Measurements from ENCODE around the gene CAPZA1. TPM values are rescaled to one million over a fixed set of nuclear protein-coding genes. Genes with fewer than 3 reads are reported as not detected.

The CAPZA1 gene
- total and polyA plus RNA-seq, 7 donors = 14.8 to 73.3 (median 35.0) TPM

DNA sequence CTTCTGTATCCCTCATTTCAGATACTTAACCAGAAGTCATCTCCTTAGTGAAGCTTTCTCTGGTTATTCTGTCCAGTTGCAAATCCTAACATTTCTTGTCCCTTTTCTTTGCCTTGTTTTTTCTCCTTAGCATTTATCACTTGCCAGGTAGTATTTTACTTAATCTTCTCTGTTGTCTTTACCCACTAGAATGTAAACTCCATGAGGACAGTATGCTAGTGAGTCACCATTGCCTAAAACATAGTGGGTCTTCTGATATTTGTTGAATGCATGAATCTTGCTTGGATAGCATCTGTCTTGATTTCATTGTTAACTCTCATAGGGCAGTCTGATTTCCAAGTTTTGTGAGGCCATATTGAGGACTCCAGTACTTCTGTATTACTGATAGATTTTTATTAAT is 9.6 kb downstream of the CAPZA1 start:
- intact Hi-C loops (cut with DNase I) = no loop called here
- DNase-seq (no peak), ATAC-seq (no peak)
- TF ChIP-seq, protein P1, sequence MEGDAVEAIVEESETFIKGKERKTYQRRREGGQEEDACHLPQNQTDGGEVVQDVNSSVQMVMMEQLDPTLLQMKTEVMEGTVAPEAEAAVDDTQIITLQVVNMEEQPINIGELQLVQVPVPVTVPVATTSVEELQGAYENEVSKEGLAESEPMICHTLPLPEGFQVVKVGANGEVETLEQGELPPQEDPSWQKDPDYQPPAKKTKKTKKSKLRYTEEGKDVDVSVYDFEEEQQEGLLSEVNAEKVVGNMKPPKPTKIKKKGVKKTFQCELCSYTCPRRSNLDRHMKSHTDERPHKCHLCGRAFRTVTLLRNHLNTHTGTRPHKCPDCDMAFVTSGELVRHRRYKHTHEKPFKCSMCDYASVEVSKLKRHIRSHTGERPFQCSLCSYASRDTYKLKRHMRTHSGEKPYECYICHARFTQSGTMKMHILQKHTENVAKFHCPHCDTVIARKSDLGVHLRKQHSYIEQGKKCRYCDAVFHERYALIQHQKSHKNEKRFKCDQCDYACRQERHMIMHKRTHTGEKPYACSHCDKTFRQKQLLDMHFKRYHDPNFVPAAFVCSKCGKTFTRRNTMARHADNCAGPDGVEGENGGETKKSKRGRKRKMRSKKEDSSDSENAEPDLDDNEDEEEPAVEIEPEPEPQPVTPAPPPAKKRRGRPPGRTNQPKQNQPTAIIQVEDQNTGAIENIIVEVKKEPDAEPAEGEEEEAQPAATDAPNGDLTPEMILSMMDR (IDR thresholded peaks at IDR 0.05) = no peak
- Histone ChIP-seq H3K27ac (peak overlapping the region; percentile 96), H3K36me3 (ENCODE audit: insufficient read depth in 1 of 2, low read depth in 1 of 2) (peaks cover 0 to 10% of the 10 kb centered on the region in 2 donors), H3K4me1 (peaks cover 85% of the 10 kb centered on the region), H3K9me3 (no peaks in the 10 kb centered on the region), H3K4me3 (no peak overlapping the region), H3K27me3 (ENCODE audit: insufficient read depth in 3 of 3, low read length in 2 of 3) (no peaks in the 10 kb centered on the region)

DNA sequence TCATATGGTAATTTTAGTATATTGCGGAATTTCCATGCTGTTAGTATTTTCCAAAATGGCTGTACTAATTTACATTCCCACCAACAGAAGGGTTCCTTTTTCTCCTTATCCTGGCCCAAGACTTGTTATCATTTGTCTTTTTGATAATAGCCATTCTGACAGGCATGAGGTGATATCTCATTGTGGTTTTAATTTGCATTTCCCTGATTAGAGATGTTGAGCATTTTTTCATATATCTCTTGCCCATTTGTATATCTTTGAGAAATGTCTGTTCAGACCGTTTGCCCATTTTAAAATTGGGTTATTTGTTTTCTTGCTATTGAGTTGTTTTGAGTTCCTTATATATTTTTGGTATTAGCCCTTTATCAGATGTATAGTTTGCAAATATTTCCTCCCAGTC is 14.0 kb downstream of the CAPZA1 start:
- intact Hi-C loops (cut with DNase I) = no loop called here
- peaks cover 79% of the 10 kb centered on the region for H3K4me1 ChIP-seq
- TF ChIP-seq, protein P1 (IDR thresholded peaks at IDR 0.05) = no peak
- ATAC-seq = no peak
- H3K9me3 ChIP-seq = no peaks in the 10 kb centered on the region
- H3K36me3 ChIP-seq (ENCODE audit: insufficient read depth in 1 of 2, low read depth in 1 of 2) = peaks cover 0 to 10% of the 10 kb centered on the region in 2 donors
- WGBS, 3 donors = 95 to 97% (median 96%) methylated on average over 2 of the region's 2 CpGs
- H3K27me3 ChIP-seq (ENCODE audit: insufficient read depth in 3 of 3, low read length in 2 of 3) = no peaks in the 10 kb centered on the region
- no peak overlapping the region for H3K4me3 ChIP-seq
- H3K27ac ChIP-seq = no peak overlapping the region
- DNase-seq = no peak

DNA sequence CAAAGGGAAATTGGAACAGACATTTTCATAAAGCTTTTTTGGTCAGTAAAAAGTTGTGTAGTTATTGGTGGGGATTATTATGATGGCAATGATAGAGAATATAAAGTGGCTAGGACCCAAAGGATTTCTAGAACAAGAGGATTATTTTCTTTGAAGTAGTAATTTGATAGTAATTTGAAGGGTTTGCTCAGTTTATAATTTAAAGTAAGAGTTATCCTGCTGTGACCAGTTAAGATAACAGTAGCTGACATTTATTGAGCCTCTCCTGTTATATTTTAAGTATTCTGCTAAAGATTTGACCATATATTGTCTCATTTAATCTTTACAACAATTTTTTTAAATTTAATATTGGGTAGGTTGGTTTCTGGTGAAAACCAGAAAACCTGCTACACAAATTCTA is 14.7 kb downstream of the CAPZA1 start:
- TF ChIP-seq, protein P1 (IDR thresholded peaks at IDR 0.05) = no peak
- H3K9me3 ChIP-seq = no peaks in the 10 kb centered on the region
- no peak overlapping the region for H3K4me3 ChIP-seq
- H3K4me1 ChIP-seq = peaks cover 72% of the 10 kb centered on the region
- peaks cover 0 to 10% of the 10 kb centered on the region in 2 donors for H3K36me3 ChIP-seq (ENCODE audit: insufficient read depth in 1 of 2, low read depth in 1 of 2)
- intact Hi-C loops (cut with DNase I) = no loop called here
- no peak for DNase-seq
- no peak for ATAC-seq
- no peak overlapping the region for H3K27ac ChIP-seq
- no peaks in the 10 kb centered on the region for H3K27me3 ChIP-seq (ENCODE audit: insufficient read depth in 3 of 3, low read length in 2 of 3)

DNA sequence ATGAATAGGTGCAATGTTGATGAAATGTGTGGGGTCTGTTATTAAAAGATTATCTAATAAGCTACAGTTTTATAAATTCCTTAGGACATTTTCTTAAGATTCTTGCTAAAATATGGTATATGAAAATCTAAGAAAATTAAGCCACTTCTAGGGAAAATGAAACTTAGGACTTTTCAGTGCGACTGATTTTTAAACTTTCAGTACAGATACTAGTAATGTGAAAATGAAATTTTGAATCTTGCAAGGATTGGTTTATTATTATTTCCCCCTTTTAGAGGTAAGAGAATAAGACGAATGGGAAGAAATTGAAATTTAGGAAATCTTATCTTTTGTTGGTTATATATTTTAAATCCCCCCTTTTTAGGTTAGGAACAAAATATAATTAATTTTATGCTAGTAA is 16.4 kb downstream of the CAPZA1 start:
- no peaks in the 10 kb centered on the region for H3K9me3 ChIP-seq
- intact Hi-C loops (cut with DNase I) = no loop called here
- no peak for DNase-seq
- H3K36me3 ChIP-seq (ENCODE audit: insufficient read depth in 1 of 2, low read depth in 1 of 2) = peaks cover 0 to under 1% of the 10 kb centered on the region in 2 donors
- TF ChIP-seq, protein P1 (IDR thresholded peaks at IDR 0.05) = no peak
- no peaks in the 10 kb centered on the region for H3K27me3 ChIP-seq (ENCODE audit: insufficient read depth in 3 of 3, low read length in 2 of 3)
- WGBS, 3 donors = 87 to 91% (median 90%) methylated on average over 2 of the region's 2 CpGs
- ATAC-seq = no peak
- no peak overlapping the region for H3K4me3 ChIP-seq
- H3K4me1 ChIP-seq = peaks cover 60% of the 10 kb centered on the region
- H3K27ac ChIP-seq = peak overlapping the region; percentile 32

DNA sequence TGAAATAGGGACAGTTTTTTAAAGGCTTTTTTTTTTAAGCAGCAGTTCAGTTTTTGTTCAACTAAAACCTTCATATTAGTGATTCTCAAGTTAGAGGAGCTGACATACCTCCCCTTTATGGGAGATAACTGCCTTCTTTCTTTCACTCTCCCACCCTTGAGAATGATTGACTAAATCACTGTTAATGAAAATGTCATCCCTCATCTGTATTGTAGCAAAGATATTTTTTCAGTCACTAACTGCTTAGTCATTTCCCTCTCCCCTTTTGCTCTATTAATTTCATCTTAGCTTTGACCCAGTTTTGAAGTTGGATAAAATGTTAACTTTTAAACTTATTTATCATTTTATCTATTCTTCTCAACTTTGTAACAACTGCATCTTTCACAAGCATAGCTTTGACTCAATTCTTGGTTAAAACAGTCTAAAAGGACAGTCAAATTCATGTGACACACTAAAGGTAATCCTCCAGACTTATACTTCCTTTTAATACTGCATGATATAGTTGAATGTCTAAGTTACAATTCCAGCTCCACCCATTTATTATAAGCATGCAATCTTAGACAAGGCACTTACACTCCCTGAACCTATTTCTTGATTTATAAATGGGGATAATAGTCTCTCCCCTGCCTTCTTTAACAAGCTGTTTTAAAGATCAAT is 17.1 kb downstream of the CAPZA1 start:
- H3K4me1 ChIP-seq = peaks cover 53% of the 10 kb centered on the region
- DNase-seq (no peak), ATAC-seq (peak in 1 of 4 donors; percentile 37)
- peak overlapping the region; percentile 32 for H3K27ac ChIP-seq
- TF ChIP-seq, protein P1 (IDR thresholded peaks at IDR 0.05) = no peak
- no peaks in the 10 kb centered on the region for H3K27me3 ChIP-seq (ENCODE audit: insufficient read depth in 3 of 3, low read length in 2 of 3)
- H3K36me3 ChIP-seq (ENCODE audit: insufficient read depth in 1 of 2, low read depth in 1 of 2) = no peaks in the 10 kb centered on the region
- no peaks in the 10 kb centered on the region for H3K9me3 ChIP-seq
- H3K4me3 ChIP-seq = no peak overlapping the region
- intact Hi-C loops (cut with DNase I) = no loop called here

Measured in psoas muscle (tissue), 8 donors.